Measurements from ENCODE around the gene CTLA4. TPM values are rescaled to one million over a fixed set of nuclear protein-coding genes. Genes with fewer than 3 reads are reported as not detected.

CTLA4 gene
- total and polyA plus RNA-seq, 8 donors, result 0.16 to 0.25 (median 0.17) TPM; not detected in 5

DNA sequence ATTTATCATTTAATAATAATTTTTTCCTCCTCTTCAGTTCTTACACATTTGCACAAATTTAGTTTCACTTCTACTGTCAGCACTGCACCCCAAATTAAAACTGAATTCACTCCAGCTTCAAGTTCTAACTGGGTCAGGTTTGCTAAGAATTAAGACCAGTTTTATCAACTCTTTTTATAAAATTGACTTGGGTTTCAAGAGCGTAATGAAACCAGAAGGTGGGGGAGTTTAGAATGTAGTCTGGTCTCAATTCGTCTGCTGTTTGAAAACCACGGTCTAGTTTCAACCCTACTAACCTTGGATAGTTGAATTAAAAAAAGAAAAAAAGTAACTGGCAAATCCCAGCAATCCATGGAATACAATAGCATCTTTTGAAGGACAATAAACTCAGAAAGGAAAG, 14.3 kb upstream of the CTLA4 start:
- Histone ChIP-seq H3K27me3 (no peaks in the 10 kb centered on the region), H3K9me3 (no peaks in the 10 kb centered on the region), H3K36me3 (no peaks in the 10 kb centered on the region), H3K4me3 (no peak overlapping the region), H3K4me1 (no peaks in the 10 kb centered on the region), H3K27ac (no peak overlapping the region)
- TF ChIP-seq, protein P1, sequence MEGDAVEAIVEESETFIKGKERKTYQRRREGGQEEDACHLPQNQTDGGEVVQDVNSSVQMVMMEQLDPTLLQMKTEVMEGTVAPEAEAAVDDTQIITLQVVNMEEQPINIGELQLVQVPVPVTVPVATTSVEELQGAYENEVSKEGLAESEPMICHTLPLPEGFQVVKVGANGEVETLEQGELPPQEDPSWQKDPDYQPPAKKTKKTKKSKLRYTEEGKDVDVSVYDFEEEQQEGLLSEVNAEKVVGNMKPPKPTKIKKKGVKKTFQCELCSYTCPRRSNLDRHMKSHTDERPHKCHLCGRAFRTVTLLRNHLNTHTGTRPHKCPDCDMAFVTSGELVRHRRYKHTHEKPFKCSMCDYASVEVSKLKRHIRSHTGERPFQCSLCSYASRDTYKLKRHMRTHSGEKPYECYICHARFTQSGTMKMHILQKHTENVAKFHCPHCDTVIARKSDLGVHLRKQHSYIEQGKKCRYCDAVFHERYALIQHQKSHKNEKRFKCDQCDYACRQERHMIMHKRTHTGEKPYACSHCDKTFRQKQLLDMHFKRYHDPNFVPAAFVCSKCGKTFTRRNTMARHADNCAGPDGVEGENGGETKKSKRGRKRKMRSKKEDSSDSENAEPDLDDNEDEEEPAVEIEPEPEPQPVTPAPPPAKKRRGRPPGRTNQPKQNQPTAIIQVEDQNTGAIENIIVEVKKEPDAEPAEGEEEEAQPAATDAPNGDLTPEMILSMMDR (IDR thresholded peaks at IDR 0.05), result no peak
- intact Hi-C loops (cut with DNase I), result no loop called here
- ATAC-seq (no peak), DNase-seq (no peak), FAIRE-seq (no peak)
- 64 to 77% methylated on average over 3 of the region's 3 CpGs for WGBS, 2 donors

DNA sequence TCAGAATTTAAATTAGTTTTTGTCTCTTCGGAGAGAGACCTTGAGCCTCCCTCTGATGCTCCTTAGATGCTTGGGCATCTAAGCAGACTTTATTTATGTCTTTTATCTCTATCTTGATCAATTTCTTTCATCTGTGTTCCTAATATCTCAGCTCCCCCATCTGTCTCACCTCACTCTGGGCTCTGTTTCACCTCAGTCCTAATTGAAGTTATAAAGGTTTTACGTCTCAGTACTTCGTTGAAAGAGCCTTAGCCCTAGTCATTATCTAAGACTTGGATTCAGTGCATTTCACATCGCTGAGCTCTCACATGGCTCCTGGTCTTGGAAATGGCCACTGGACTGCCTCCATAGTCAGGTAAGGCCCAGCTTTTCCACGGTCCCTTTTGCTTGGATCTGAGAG, 13.8 kb upstream of the CTLA4 start:
- no peaks in the 10 kb centered on the region for H3K27me3 ChIP-seq
- H3K9me3 ChIP-seq, result no peaks in the 10 kb centered on the region
- intact Hi-C loops (cut with DNase I), result no loop called here
- 85 to 89% methylated on average over 5 of the region's 5 CpGs for WGBS, 2 donors
- ATAC-seq, result no peak
- H3K4me1 ChIP-seq, result no peaks in the 10 kb centered on the region
- no peak overlapping the region for H3K4me3 ChIP-seq
- no peaks in the 10 kb centered on the region for H3K36me3 ChIP-seq
- TF ChIP-seq, protein P1 (IDR thresholded peaks at IDR 0.05), result no peak
- FAIRE-seq, result no peak
- DNase-seq, result no peak
- no peak overlapping the region for H3K27ac ChIP-seq

DNA sequence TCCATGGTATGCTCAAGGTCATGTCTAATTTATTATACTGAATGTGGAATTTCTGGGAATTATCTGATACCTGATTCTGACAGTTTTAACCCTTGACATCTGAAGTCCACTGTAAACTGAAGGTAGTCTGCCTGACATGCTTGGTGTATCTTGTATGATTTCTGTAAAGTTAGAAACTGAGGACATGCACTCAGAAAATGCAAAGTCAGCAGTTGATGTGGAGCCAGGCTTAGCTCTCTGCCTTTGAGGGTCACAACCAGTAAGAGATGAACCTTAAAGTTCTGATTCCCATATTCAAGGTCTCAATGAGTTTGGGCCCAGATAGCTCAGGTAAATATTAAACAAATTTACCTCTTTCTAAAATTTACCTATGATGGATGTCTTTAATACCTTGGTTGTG, 12.3 kb upstream of the CTLA4 start:
- Histone ChIP-seq H3K27me3 (no peaks in the 10 kb centered on the region), H3K4me1 (no peaks in the 10 kb centered on the region), H3K9me3 (no peaks in the 10 kb centered on the region), H3K27ac (no peak overlapping the region), H3K36me3 (no peaks in the 10 kb centered on the region), H3K4me3 (no peak overlapping the region)
- TF ChIP-seq, protein P1 (IDR thresholded peaks at IDR 0.05), result no peak
- FAIRE-seq (no peak), DNase-seq (no peak), ATAC-seq (no peak)
- intact Hi-C loops (cut with DNase I), result no loop called here

DNA sequence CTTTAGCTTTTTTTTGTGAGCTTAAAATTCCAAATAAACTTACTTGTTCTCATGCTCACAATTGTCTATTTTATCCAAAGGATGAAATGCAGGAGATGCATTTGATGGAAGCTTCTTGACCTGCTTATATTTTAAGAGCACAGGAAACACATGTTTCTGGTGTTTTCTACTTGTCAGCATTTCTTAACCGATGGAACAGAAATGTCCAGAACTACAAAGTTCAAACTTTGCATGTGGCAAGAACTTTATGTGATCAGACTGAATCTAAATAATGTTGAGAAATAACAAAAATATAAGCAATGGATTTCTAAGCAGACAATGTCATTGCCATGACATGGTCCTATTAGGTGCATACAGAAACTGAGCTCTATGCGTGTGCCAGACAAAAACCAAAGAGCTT, 9.9 kb upstream of the CTLA4 start:
- Histone ChIP-seq H3K36me3 (no peaks in the 10 kb centered on the region), H3K4me1 (no peaks in the 10 kb centered on the region), H3K27me3 (no peaks in the 10 kb centered on the region), H3K9me3 (no peaks in the 10 kb centered on the region), H3K27ac (no peak overlapping the region), H3K4me3 (no peak overlapping the region)
- ATAC-seq, result no peak
- TF ChIP-seq, protein P1 (IDR thresholded peaks at IDR 0.05), result no peak
- intact Hi-C loops (cut with DNase I), result no loop called here
- 69 to 72% methylated on average over 2 of the region's 2 CpGs for WGBS, 2 donors
- no peak for DNase-seq
- no peak for FAIRE-seq

DNA sequence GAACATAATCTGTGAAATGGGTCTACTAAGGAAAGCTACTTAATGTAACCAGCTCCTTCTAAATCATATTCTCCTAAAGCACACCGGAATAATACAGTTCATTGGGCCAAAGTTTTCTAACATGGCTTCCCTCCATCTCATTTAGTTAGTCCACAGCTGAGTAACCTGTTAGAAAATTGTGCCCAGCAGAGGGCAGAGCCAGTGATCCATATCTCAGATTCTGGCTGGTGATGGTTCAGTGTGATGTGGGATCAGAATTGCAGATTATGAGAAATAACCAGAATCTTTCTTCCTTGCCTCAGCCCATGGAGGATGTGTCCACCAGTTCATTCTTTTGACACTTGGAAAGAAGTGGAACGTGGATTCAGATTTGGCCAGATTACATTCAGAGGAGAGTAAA, 9.4 kb upstream of the CTLA4 start:
- H3K27me3 ChIP-seq, result no peaks in the 10 kb centered on the region
- WGBS, 2 donors, result 89 to 94% methylated on average over 2 of the region's 2 CpGs

More for the DNA sequence above, 9.4 kb upstream of the CTLA4 start:
- H3K4me1 ChIP-seq, result no peaks in the 10 kb centered on the region
- FAIRE-seq (no peak), ATAC-seq (no peak), DNase-seq (no peak)
- H3K27ac ChIP-seq, result no peak overlapping the region
- TF ChIP-seq, protein P1 (IDR thresholded peaks at IDR 0.05), result no peak
- H3K36me3 ChIP-seq, result no peaks in the 10 kb centered on the region
- no peak overlapping the region for H3K4me3 ChIP-seq
- no peaks in the 10 kb centered on the region for H3K9me3 ChIP-seq
- intact Hi-C loops (cut with DNase I), result no loop called here
